Panc1 (cell line): ENCODE results near the gene PC. TPM values are rescaled to one million over a fixed set of nuclear protein-coding genes. Genes with fewer than 3 reads are reported as not detected.

Source experiments
- ATAC-seq: fragments of 200-7000 bp; cut with Tn5 transposase; 2 replicates; pipeline ENCODE4 v1.9.1; 2020; ENCODE audit warnings: mild to moderate bottlenecking, moderate library complexity
- BruUV-seq: library from RNA; stranded (reverse); fragments of 400-500 nt; replicated peaks from 2 replicates; lab custom pipeline; 2021; lab: Mats Ljungman, UMichigan
- CTCF ChIA-PET: fragments of 300-600 bp; sonication (Branson Sonifier 250); formaldehyde crosslinking; loops from one replicate; lab custom pipeline; 2022; ENCODE audit warnings: antibody characterized with exemption; lab: Charles Lee
- POLR2A ChIA-PET: fragments of 300-600 bp; sonication (Branson Sonifier 250); formaldehyde crosslinking; loops from one replicate; lab custom pipeline; 2022; ENCODE audit warnings: antibody characterized with exemption; lab: Charles Lee
- DNase-seq: peaks from one replicate; pipeline ENCODE4 v3.0.0-alpha.2; 2010; ENCODE audit warnings: low read depth, low spot score
- H3K27ac ChIP-seq: 2 replicates; pipeline ENCODE4 v1.5.1; 2011; ENCODE audit warnings: mild to moderate bottlenecking, low read length, inconsistent platforms
- H3K27me3 ChIP-seq: fragments of 200-500 bp; sonication (Bioruptor generic); 2 replicates; pipeline ENCODE4 v1.6.0; 2014; ENCODE audit warnings: low read length, inconsistent platforms; ENCODE audit not compliant: control insufficient read depth, insufficient read depth
- H3K36me3 ChIP-seq: fragments of 200-500 bp; sonication (Bioruptor generic); 2 replicates; pipeline ENCODE4 v1.5.1; 2014; ENCODE audit warnings: inconsistent platforms, mild to moderate bottlenecking, low read length, moderate library complexity; ENCODE audit not compliant: control insufficient read depth, insufficient read depth
- H3K4me1 ChIP-seq: 2 replicates; pipeline ENCODE4 v1.5.1; 2011; ENCODE audit warnings: inconsistent platforms, mild to moderate bottlenecking, low read length, moderate library complexity; ENCODE audit not compliant: control insufficient read depth, insufficient read depth
- H3K4me3 ChIP-seq, 2 experiments: 2 replicates each; pipeline ENCODE4 v1.5.1; 2011 to 2012; ENCODE audit warnings: low read depth in 2 of 2, low read length in 2 of 2, mild to moderate bottlenecking in 2 of 2, inconsistent platforms in 1 of 2, moderate library complexity in 1 of 2
- H3K9me3 ChIP-seq: fragments of 200-500 bp; sonication (Bioruptor generic); 2 replicates; pipeline ENCODE4 v1.5.1; 2014; ENCODE audit warnings: low read depth, mild to moderate bottlenecking, inconsistent platforms, low read length, moderate library complexity; ENCODE audit not compliant: control insufficient read depth, insufficient read depth
- CTCF ChIP-seq: fragments of 450-650 bp; IDR thresholded peaks from 2 replicates; pipeline ENCODE4 v1.5.1; 2017; ENCODE audit warnings: mild to moderate bottlenecking
- POLR2AphosphoS5 ChIP-seq: IDR thresholded peaks from 2 replicates; pipeline ENCODE4 v1.6.1; 2012; ENCODE audit warnings: mild to moderate bottlenecking, low read depth, low read length, moderate library complexity
- REST ChIP-seq, 2 experiments: IDR thresholded peaks; 2 replicates each; pipeline ENCODE4 v1.6.1; 2011 to 2012; ENCODE audit warnings: low read depth in 2 of 2, control low read depth in 1 of 2, low read length in 1 of 2, mild to moderate bottlenecking in 1 of 2, moderate library complexity in 1 of 2; ENCODE audit not compliant: insufficient read depth in 1 of 2
- SIN3A ChIP-seq: IDR thresholded peaks from 2 replicates; pipeline ENCODE4 v1.6.1; 2012; ENCODE audit warnings: low read depth, mild to moderate bottlenecking, low read length, moderate library complexity, borderline replicate concordance; ENCODE audit not compliant: insufficient read depth
- TCF7L2 ChIP-seq: IDR thresholded peaks from 2 replicates; pipeline ENCODE4 v1.6.1; 2011; ENCODE audit warnings: mild to moderate bottlenecking, low read depth, low read length, inconsistent platforms
- in situ Hi-C: cut with HindIII; loops from 2 replicates; pipeline ENCODE4 v1.10.0; 2016; ENCODE audit warnings: low sequenced_read_pairs, low pct_unique_long_range_greater_than_20kb
- intact Hi-C: fragments of 100-400 bp; cut with micrococcal nuclease; formaldehyde crosslinking; loops from one replicate; pipeline ENCODE4 v1.10.0; 2022; ENCODE audit not compliant: unreplicated experiment
- total RNA-seq: library from RNA; stranded (reverse); gene quantifications from one replicate; pipeline ENCODE4 v1.2.1, GENCODE V29; 2021; ENCODE audit not compliant: unreplicated experiment

Gene PC
- total RNA-seq, 1 experiment from 2014 or later, result 12.8 TPM

DNA sequence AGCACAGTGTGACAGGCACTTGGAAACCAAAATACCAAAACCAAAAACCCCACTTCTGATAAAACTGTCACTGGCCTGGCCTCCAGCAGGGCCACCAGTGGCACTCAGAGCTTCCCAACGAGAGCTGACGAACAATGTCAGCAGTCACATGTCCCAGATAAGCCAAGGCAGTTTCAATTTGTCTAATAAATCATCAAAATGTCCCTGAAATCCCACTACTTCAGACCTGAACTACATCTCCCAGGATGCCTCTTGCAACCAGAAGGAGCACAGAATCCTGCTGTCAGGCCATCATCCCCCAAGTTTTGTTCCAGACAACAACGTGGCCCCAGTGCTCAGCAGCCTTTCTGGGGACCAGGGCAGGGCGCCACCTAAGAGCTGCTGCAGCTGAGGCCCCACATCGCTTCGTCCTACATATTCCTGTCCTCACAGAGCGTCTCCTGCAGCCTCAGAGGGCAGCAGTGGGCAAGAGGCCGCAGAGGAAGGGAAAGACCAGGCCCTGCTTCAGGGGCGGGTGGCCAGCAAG lies 76.2 kb downstream of the PC start:
- Histone ChIP-seq H3K9me3 (no peaks in the 10 kb centered on the region), H3K27ac (no peak overlapping the region), H3K4me3 (no peak overlapping the region), H3K4me1 (peaks cover 32% of the 10 kb centered on the region), H3K36me3 (no peaks in the 10 kb centered on the region), H3K27me3 (no peaks in the 10 kb centered on the region)
- POLR2A ChIA-PET, result interaction anchor here (0.6 kb wide), 1 partner anchor 124 kb away, joined by 9 read pairs; no protein-coding TSS in a partner anchor
- BruUV-seq, result no TSS peak
- TF ChIP-seq SIN3A, result no peak
- TF ChIP-seq CTCF, result no peak
- TF ChIP-seq TCF7L2, result no peak
- TF ChIP-seq POLR2AphosphoS5, result no peak
- no peak for TF ChIP-seq REST (IDR thresholded peaks at IDR 0.05; ENCODE audit: insufficient read depth in 1 of 2, low read depth in 2 of 2, low read length in 1 of 2)
- DNase-seq (no peak), ATAC-seq (no peak)
- CTCF ChIA-PET, result interaction anchor here (0.6 to 1.7 kb wide), 6 partner anchors 9 to 80 kb away, joined by 3 to 8 read pairs (median 4); no protein-coding TSS in a partner anchor
- in situ Hi-C loops, result no loop called here
- intact Hi-C loops, result no loop called here

GRCh38 chr11:66881451-66881835 lies 76.7 kb downstream of the PC start:
- POLR2A ChIA-PET, result interaction anchor here (0.6 kb wide), 1 partner anchor 159 kb away, joined by 10 read pairs; no protein-coding TSS in a partner anchor
- TF ChIP-seq CTCF (no peak), TCF7L2 (no peak), REST (IDR thresholded peaks at IDR 0.05; ENCODE audit: insufficient read depth in 1 of 2, low read depth in 2 of 2, low read length in 1 of 2) (no peak), SIN3A (no peak), POLR2AphosphoS5 (no peak)
- ATAC-seq (no peak), DNase-seq (no peak)
- Histone ChIP-seq H3K4me1 (peaks cover 28% of the 10 kb centered on the region), H3K27ac (no peak overlapping the region), H3K9me3 (no peaks in the 10 kb centered on the region), H3K27me3 (no peaks in the 10 kb centered on the region), H3K4me3 (no peak overlapping the region), H3K36me3 (no peaks in the 10 kb centered on the region)
- in situ Hi-C loops, result no loop called here
- intact Hi-C loops, result no loop called here
- CTCF ChIA-PET, result interaction anchor here (1.1 to 1.7 kb wide), 3 partner anchors 9 to 27 kb away, joined by 3 to 4 read pairs (median 3); no protein-coding TSS in a partner anchor
- BruUV-seq, result no TSS peak
